ENCODE data around the gene SPON1. TPM values are rescaled to one million over a fixed set of nuclear protein-coding genes. Genes with fewer than 3 reads are reported as not detected.
A peak's percentile ranks its signal among the peaks of the same experiment; 100 is the strongest.
"Not testable (repeated sequence)": the region's sequence is repeated elsewhere in the genome, so short reads cannot be mapped to it uniquely, and the experiment has no call there.

SPON1 gene
- total and polyA plus RNA-seq, 11 donors: 1.6 to 20.0 (median 6.8) TPM

GRCh38 chr11:14275076-14275475 is 312.6 kb downstream of the SPON1 start:
- TF ChIP-seq CTCF (IDR thresholded peaks at IDR 0.05): no peak
- TF ChIP-seq POLR2A (IDR thresholded peaks at IDR 0.05): no peak
- Histone ChIP-seq H3K27me3 (no peaks in the 10 kb centered on the region), H3K4me1 (peaks cover 0 to 16% (median 0%) of the 10 kb centered on the region in 12 donors), H3K9me3 (no peaks in the 10 kb centered on the region), H3K27ac (no peak overlapping the region), H3K36me3 (peaks cover 0 to 34% (median 5%) of the 10 kb centered on the region in 9 donors), H3K4me3 (no peak overlapping the region)
- no peak for DNase-seq
- intact Hi-C loops (cut with DNase I): no loop called here
- ATAC-seq: no peak

GRCh38 chr11:14278869-14279268 is 316.3 kb downstream of the SPON1 start:
- H3K36me3 ChIP-seq: peaks cover 0 to 54% (median 5%) of the 10 kb centered on the region in 9 donors
- WGBS, 4 donors: 91 to 96% (median 93%) methylated on average over 1 of the region's 1 CpG; no CpG with 5 or more reads in 1 of the 4 donors
- H3K4me1 ChIP-seq; ATAC-seq; H3K9me3 ChIP-seq; H3K27me3 ChIP-seq; H3K4me3 ChIP-seq; H3K27ac ChIP-seq; DNase-seq; intact Hi-C loops (cut with DNase I): not testable (repeated sequence)

GRCh38 chr11:14288189-14288935 is 325.8 kb downstream of the SPON1 start:
- H3K4me3 ChIP-seq: no peak overlapping the region
- no peak for TF ChIP-seq POLR2A (IDR thresholded peaks at IDR 0.05)
- TF ChIP-seq CTCF (IDR thresholded peaks at IDR 0.05): no peak
- peaks cover 0 to 69% (median 6%) of the 10 kb centered on the region in 9 donors for H3K36me3 ChIP-seq
- intact Hi-C loops (cut with DNase I): no loop called here
- ATAC-seq (peak in 1 of 4 donors; percentile 54), DNase-seq (no peak)
- H3K4me1 ChIP-seq: peaks cover 0 to 7% (median 0%) of the 10 kb centered on the region in 12 donors
- no peaks in the 10 kb centered on the region for H3K27me3 ChIP-seq
- WGBS, 4 donors: 63 to 95% (median 92%) methylated on average over 2 of the region's 2 CpGs
- H3K27ac ChIP-seq: peak overlapping the region in 2 of 12 donors; percentile 22 to 67
- no peaks in the 10 kb centered on the region for H3K9me3 ChIP-seq

GRCh38 chr11:14290422-14290821 is 327.9 kb downstream of the SPON1 start:
- Histone ChIP-seq H3K27ac (no peak overlapping the region), H3K36me3 (peaks cover 0 to 74% (median 6%) of the 10 kb centered on the region in 9 donors), H3K27me3 (no peaks in the 10 kb centered on the region), H3K4me1 (peaks cover 0 to 7% (median 0%) of the 10 kb centered on the region in 12 donors), H3K9me3 (no peaks in the 10 kb centered on the region), H3K4me3 (no peak overlapping the region)
- TF ChIP-seq POLR2A (IDR thresholded peaks at IDR 0.05) (no peak), CTCF (IDR thresholded peaks at IDR 0.05) (no peak)
- no peak for DNase-seq
- 85 to 92% (median 86%) methylated on average over 3 of the region's 3 CpGs for WGBS, 4 donors
- intact Hi-C loops (cut with DNase I): no loop called here
- ATAC-seq: no peak

Data from heart left ventricle (tissue), 16 donors.